RWPE1 (cell line): ENCODE results near the gene STXBP6.
"Not testable (repeated sequence)": the region's sequence is repeated elsewhere in the genome, so short reads cannot be mapped to it uniquely, and the experiment has no call there.

Source experiments
- CTCF ChIA-PET: fragments of 350-600 bp; sonication (Branson Sonifier 250); formaldehyde crosslinking; extraction: SDS; loops from one replicate; lab custom pipeline; 2021; lab: Yijun Ruan, JAX
- POLR2A ChIA-PET: fragments of 400-600 bp; formaldehyde crosslinking; extraction: SDS; loops from one replicate; lab custom pipeline; 2020; ENCODE audit warnings: antibody characterized with exemption; ENCODE audit not compliant: low non-redundant PET; lab: Yijun Ruan, JAX
- DNase-seq: peaks from one replicate; pipeline ENCODE4 v3.0.0; 2012; ENCODE audit warnings: low spot score
- H3K27ac ChIP-seq: fragments of 450-650 bp; 2 replicates; pipeline ENCODE4 v1.5.1; 2017
- CTCF ChIP-seq: fragments of 450-650 bp; conservative IDR thresholded peaks from 2 replicates; pipeline ENCODE4 v1.5.1; 2017; ENCODE audit warnings: low read depth, mild to moderate bottlenecking

Gene STXBP6

GRCh38 chr14:24840204-24840893 lies 209.6 kb downstream of the STXBP6 start:
- CTCF ChIA-PET: no interaction called here
- POLR2A ChIA-PET: no interaction called here
- DNase-seq: no peak
- no peak for TF ChIP-seq CTCF
- H3K27ac ChIP-seq: no peak overlapping the region

GRCh38 chr14:24839617-24840203 lies 210.2 kb downstream of the STXBP6 start:
- ChIA-PET POLR2A (no interaction called here), CTCF (no interaction called here)
- DNase-seq: no peak
- TF ChIP-seq CTCF: no peak
- no peak overlapping the region for H3K27ac ChIP-seq

- no peak for DNase-seq
- H3K27ac ChIP-seq: no peak overlapping the region
- ChIA-PET CTCF (no interaction called here), POLR2A (no interaction called here)
- TF ChIP-seq CTCF: no peak
Observed at GRCh38 chr14:24838945-24839616, 210.9 kb downstream of the STXBP6 start.

GRCh38 chr14:24837280-24838046 lies 212.5 kb downstream of the STXBP6 start:
- TF ChIP-seq CTCF: no peak

GRCh38 chr14:24836324-24836723 lies 213.6 kb downstream of the STXBP6 start:
- POLR2A ChIA-PET: interaction anchor here (0.6 kb wide), 1 partner anchor 101 kb away, joined by 3 read pairs; no protein-coding TSS in a partner anchor
- CTCF ChIA-PET, H3K27ac ChIP-seq, DNase-seq: not testable (repeated sequence)

More at GRCh38 chr14:24837280-24838046, 212.5 kb downstream of the STXBP6 start:
- POLR2A ChIA-PET: no interaction called here
- H3K27ac ChIP-seq: no peak overlapping the region
- CTCF ChIA-PET: no interaction called here
- no peak for DNase-seq

GRCh38 chr14:24834956-24835355 lies 215.0 kb downstream of the STXBP6 start:
- CTCF ChIA-PET: no interaction called here
- DNase-seq: no peak
- POLR2A ChIA-PET: no interaction called here
- H3K27ac ChIP-seq: no peak overlapping the region
- TF ChIP-seq CTCF: no peak
